K562 (cell line): Measurements from ENCODE around the gene FAM78A. TPM values are rescaled to one million over a fixed set of nuclear protein-coding genes. Genes with fewer than 3 reads are reported as not detected.
A peak's percentile ranks its signal among the peaks of the same experiment; 100 is the strongest.

Experiments
- ATAC-seq: fragments of 200-7000 bp; cut with Tn5 transposase; 3 replicates; pipeline ENCODE4 v1.9.1; 2020; ENCODE audit warnings: moderate library complexity
- BruUV-seq: library from RNA; stranded (reverse); fragments of 400-500 nt; replicated peaks from 2 replicates; lab custom pipeline; 2021; lab: Mats Ljungman, UMichigan
- CTCF ChIA-PET: fragments of 300-600 bp; formaldehyde crosslinking; extraction: SDS; loops from one replicate; lab custom pipeline; 2021; ENCODE audit warnings: low intra/inter-chr PET ratio; lab: Yijun Ruan, JAX
- POLR2A ChIA-PET: fragments of 300-600, 350-650 bp; sonication (Branson Sonifier 250); formaldehyde crosslinking; extraction: SDS; loops from one replicate; lab custom pipeline; 2021; ENCODE audit warnings: antibody characterized with exemption, inconsistent platforms; lab: Yijun Ruan, JAX
- DNase-seq, 4 experiments: peaks; one replicate each; pipeline versions ENCODE4 v3.0.0 to v3.0.0-alpha.2; 2011 to 2018; ENCODE audit warnings: low spot score in 3 of 4, mixed read lengths in 3 of 4; ENCODE audit errors: extremely low read depth in 1 of 4
- FAIRE-seq: peaks from 2 replicates; lab custom pipeline; 2011; peaks lifted over from hg19 to GRCh38; lab: Jason Lieb, UNC
- H2AFZ ChIP-seq: 2 replicates; pipeline ENCODE4 v1.6.0; 2011; ENCODE audit warnings: low read depth, low read length, control low read depth, inconsistent platforms
- H3K27ac ChIP-seq: fragments of 200-600 bp; 3 replicates; pipeline ENCODE4 v1.8.0; 2011; ENCODE audit warnings: low read depth, mild to moderate bottlenecking, control low read depth, inconsistent platforms, low read length, moderate library complexity, mixed read lengths; ENCODE audit errors: extremely low read depth
- H3K27me3 ChIP-seq, 2 experiments: fragments of 300-600 bp in 1 of 2; 2 replicates in 1 of 2; 3 replicates in 1 of 2; pipeline versions ENCODE4 v1.6.0 to v1.8.0; 2011; ENCODE audit warnings: inconsistent platforms in 2 of 2, low read length in 2 of 2, mild to moderate bottlenecking in 1 of 2, mixed read lengths in 1 of 2, moderate library complexity in 1 of 2; ENCODE audit not compliant: control insufficient read depth in 2 of 2, insufficient read depth in 2 of 2
- H3K36me3 ChIP-seq: fragments of 300-600 bp; 3 replicates; pipeline ENCODE4 v1.8.0; 2011; ENCODE audit warnings: mild to moderate bottlenecking, low read length, inconsistent platforms; ENCODE audit not compliant: control insufficient read depth, insufficient read depth
- H3K4me1 ChIP-seq, 2 experiments: fragments of 200-600 bp in 1 of 2; replicated peaks in 1 of 2; 2 replicates in 1 of 2; 3 replicates in 1 of 2; pipeline versions ENCODE4 v1.5.1 to v1.8.0; 2011; ENCODE audit warnings: inconsistent platforms in 2 of 2, low read length in 2 of 2, mild to moderate bottlenecking in 1 of 2, mixed read lengths in 1 of 2, moderate library complexity in 1 of 2; ENCODE audit not compliant: control insufficient read depth in 2 of 2, insufficient read depth in 2 of 2
- H3K4me2 ChIP-seq: 2 replicates; pipeline ENCODE4 v1.6.1; 2011; ENCODE audit warnings: low read length, control low read depth, inconsistent platforms, mixed read lengths; ENCODE audit not compliant: insufficient read depth
- H3K4me3 ChIP-seq: fragments of 200-600 bp; sonication (generic), shearing (Covaris generic); 2 replicates; pipeline ENCODE4 v1.5.1; 2016; ENCODE audit warnings: control low read depth, inconsistent platforms
- H3K79me2 ChIP-seq: fragments of 200-600 bp; 3 replicates; pipeline ENCODE4 v1.8.0; 2011; ENCODE audit warnings: low read length, inconsistent platforms; ENCODE audit not compliant: control insufficient read depth, insufficient read depth
- H3K9ac ChIP-seq, 2 experiments: 2 replicates each; pipeline versions ENCODE4 v1.6.0 to v1.6.1; 2011; ENCODE audit warnings: low read depth in 2 of 2, low read length in 2 of 2, control low read depth in 1 of 2, inconsistent platforms in 1 of 2, mild to moderate bottlenecking in 1 of 2, mixed read lengths in 1 of 2; ENCODE audit not compliant: insufficient read depth in 1 of 2
- H3K9me1 ChIP-seq: one replicate; pipeline ENCODE4 v1.6.0; 2011; ENCODE audit warnings: inconsistent platforms, mild to moderate bottlenecking, low read length, moderate library complexity; ENCODE audit not compliant: control insufficient read depth, insufficient read depth
- H3K9me3 ChIP-seq: replicated peaks from 2 replicates; pipeline ENCODE4 v1.5.1; 2011; ENCODE audit warnings: low read depth, low read length, inconsistent platforms; ENCODE audit not compliant: control insufficient read depth, insufficient read depth
- H4K20me1 ChIP-seq: replicated peaks from 2 replicates; pipeline ENCODE4 v1.6.1; 2011; ENCODE audit warnings: low read length, inconsistent platforms, mixed read lengths; ENCODE audit not compliant: control insufficient read depth, insufficient read depth
- ADNP ChIP-seq: fragments of 200-800 bp; sonication (Bioruptor generic); IDR thresholded peaks from 2 replicates; pipeline ENCODE4 v1.6.1; 2016; ENCODE audit warnings: missing genetic modification characterization, missing compliant biosample characterization
- RBFOX2 ChIP-seq: fragments of 200-400 bp; formaldehyde crosslinking; IDR thresholded peaks from 2 replicates; pipeline ENCODE4 v1.6.1; 2017; ENCODE audit warnings: low read depth, mild to moderate bottlenecking, low read length, moderate library complexity
- RNF219 ChIP-seq: fragments of 250-450 bp; sonication (Bioruptor Pico); IDR thresholded peaks from 2 replicates; pipeline ENCODE4 v1.5.0; 2022; ENCODE audit warnings: mild to moderate bottlenecking
- U2AF1 ChIP-seq: fragments of 200-400 bp; formaldehyde crosslinking; optimal IDR thresholded peaks from 2 replicates; pipeline ENCODE3; 2017; ENCODE audit warnings: mild to moderate bottlenecking, low read depth, low read length, moderate library complexity
- ZNF232 ChIP-seq: sonication (generic); formaldehyde crosslinking; IDR thresholded peaks from 2 replicates; pipeline ENCODE4 v1.8.0; 2022; ENCODE audit warnings: mild to moderate bottlenecking, missing genetic modification reagents
- WGBS: fragments of 100-300 bp; shearing (Covaris generic); methylation state at CpG from one replicate; pipeline ENCODE4 v1.1.6; 2016; ENCODE audit warnings: low coverage, mixed read lengths; ENCODE audit not compliant: insufficient coverage; ENCODE audit errors: missing lambda C conversion rate; 5-methylcytosine and 5-hydroxymethylcytosine counted together
- in situ Hi-C: fragments of 300-500 bp; cut with MboI; formaldehyde crosslinking; loops from 4 replicates; pipeline ENCODE4 v1.15.0; 2018; ENCODE audit warnings: inconsistent platforms, mixed read lengths
- intact Hi-C: fragments of 100-400 bp; cut with micrococcal nuclease; formaldehyde crosslinking; loops from 2 replicates; pipeline ENCODE4 v1.14.2; 2022
- polyA plus RNA-seq, 8 experiments: library from polyadenylated mRNA; depleted of rRNA in 4 of 8; stranded (reverse) in 5 of 8; unstranded in 3 of 8; fragments of >200 nt; fragmentation: Nextera tagmentation in 2 of 8; fragmentation: Illumina TruSeq in 1 of 8; extraction: Ambion mirVana in 2 of 8; extraction: Trizol in 1 of 8; gene quantifications; 2 replicates each; pipeline versions ENCODE4 v1.2.1 to v1.2.3, GENCODE V29; 2011 to 2014; ENCODE audit warnings: inconsistent platforms in 1 of 8, missing spikeins in 1 of 8
- total RNA-seq, 7 experiments: library from RNA; depleted of rRNA in 6 of 7; stranded (reverse); fragments of >200 nt in 6 of 7; fragmentation: Illumina TruSeq in 2 of 7; extraction: Trizol in 2 of 7; gene quantifications; 2 replicates each; pipeline versions ENCODE4 v1.2.1 to v1.2.3, GENCODE V29; 2011 to 2021; ENCODE audit warnings: low replicate concordance in 1 of 7
- TF ChIP-seq, protein P1 (sequence below), 2 experiments: fragments of 450-650 bp in 1 of 2; sonication (generic) in 1 of 2; formaldehyde crosslinking; conservative IDR thresholded peaks; 2 replicates each; pipeline versions ENCODE4 v1.4.0 to v1.8.1; 2020 to 2022; ENCODE audit warnings: mild to moderate bottlenecking in 1 of 2, missing genetic modification reagents in 1 of 2
- TF ChIP-seq, protein P2 (sequence below): sonication (generic); formaldehyde crosslinking; IDR thresholded peaks from 2 replicates; pipeline ENCODE4 v1.8.1; 2022; ENCODE audit warnings: missing genetic modification reagents

FAM78A gene
- total and polyA plus RNA-seq, 9 of the 15 experiments (the other 6 are each of a cell fraction or from before 2014, with no cell fraction given): 0.56 to 103 (median 55.2) TPM

- TF ChIP-seq ADNP (tag): no peak
- TF ChIP-seq U2AF1: no peak
Observed at GRCh38 chr9:131280660-131281059, 4.3 kb upstream of the FAM78A start (continued).

- Histone ChIP-seq H3K9ac (no peak overlapping the region), H4K20me1 (no peaks in the 10 kb centered on the region), H3K4me2 (no peak overlapping the region), H3K27me3 (peaks cover 3 to 13% of the 10 kb centered on the region in 2 experiments; a peak in 3 of 5 replicates), H3K79me2 (peaks cover 22% of the 10 kb centered on the region), H3K27ac (no peak overlapping the region), H3K4me3 (no peak overlapping the region), H3K36me3 (peaks cover 2% of the 10 kb centered on the region; the same call in 1 of the 3 replicates), H3K9me3 (no peaks in the 10 kb centered on the region), H2AFZ (peak overlapping the region; percentile 92), H3K4me1 (peaks cover 17 to 60% of the 10 kb centered on the region in 2 experiments), H3K9me1 (peaks cover 8% of the 10 kb centered on the region)
- no peak for FAIRE-seq
- in situ Hi-C loops (no loop called here), intact Hi-C loops (loop anchor here (5.0 kb wide), 1 partner anchor 168 kb away; no protein-coding TSS in a partner anchor)
- no TSS peak for BruUV-seq
- TF ChIP-seq ZNF232 (no peak), RBFOX2 (no peak), RNF219 (CRISPR knock-in tag) (no peak)
- TF ChIP-seq, protein P1, sequence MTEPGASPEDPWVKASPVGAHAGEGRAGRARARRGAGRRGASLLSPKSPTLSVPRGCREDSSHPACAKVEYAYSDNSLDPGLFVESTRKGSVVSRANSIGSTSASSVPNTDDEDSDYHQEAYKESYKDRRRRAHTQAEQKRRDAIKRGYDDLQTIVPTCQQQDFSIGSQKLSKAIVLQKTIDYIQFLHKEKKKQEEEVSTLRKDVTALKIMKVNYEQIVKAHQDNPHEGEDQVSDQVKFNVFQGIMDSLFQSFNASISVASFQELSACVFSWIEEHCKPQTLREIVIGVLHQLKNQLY (CRISPR knock-in tag; conservative IDR thresholded peaks at IDR 0.05): peak in 1 of 2 experiments; percentile 81; a peak in 1 of 4 replicates
- TF ChIP-seq, protein P2, sequence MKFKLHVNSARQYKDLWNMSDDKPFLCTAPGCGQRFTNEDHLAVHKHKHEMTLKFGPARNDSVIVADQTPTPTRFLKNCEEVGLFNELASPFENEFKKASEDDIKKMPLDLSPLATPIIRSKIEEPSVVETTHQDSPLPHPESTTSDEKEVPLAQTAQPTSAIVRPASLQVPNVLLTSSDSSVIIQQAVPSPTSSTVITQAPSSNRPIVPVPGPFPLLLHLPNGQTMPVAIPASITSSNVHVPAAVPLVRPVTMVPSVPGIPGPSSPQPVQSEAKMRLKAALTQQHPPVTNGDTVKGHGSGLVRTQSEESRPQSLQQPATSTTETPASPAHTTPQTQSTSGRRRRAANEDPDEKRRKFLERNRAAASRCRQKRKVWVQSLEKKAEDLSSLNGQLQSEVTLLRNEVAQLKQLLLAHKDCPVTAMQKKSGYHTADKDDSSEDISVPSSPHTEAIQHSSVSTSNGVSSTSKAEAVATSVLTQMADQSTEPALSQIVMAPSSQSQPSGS: no peak
- ChIA-PET CTCF (interaction anchor here (0.7 kb wide), 1 partner anchor 21 kb away, joined by 5 read pairs; no protein-coding TSS in a partner anchor), POLR2A (interaction anchor here (0.6 to 2.7 kb wide), 10 partner anchors 10 to 217 kb away, joined by 3 to 12 read pairs (median 4); partner anchors contain the start of gene PLPP7)
- 72% methylated on average over 19 of the region's 19 CpGs for WGBS
- no peak for ATAC-seq
- peak in 1 of 4 experiments; percentile 39 for DNase-seq
Observed at GRCh38 chr9:131279863-131280570, 3.7 kb upstream of the FAM78A start.
